GM12864 (cell line): ENCODE measurements around the gene SLC39A5.
"Not testable (repeated sequence)": the region's sequence is repeated elsewhere in the genome, so short reads cannot be mapped to it uniquely, and the experiment has no call there.

Experiments used
- DNase-seq: peaks from one replicate; pipeline ENCODE4 v3.0.0-alpha.2; 2011; ENCODE audit warnings: low read depth
- H3K4me3 ChIP-seq: 2 replicates; pipeline ENCODE4 v1.5.1; 2011; ENCODE audit warnings: mild to moderate bottlenecking, low read depth, low read length, control low read depth
- CTCF ChIP-seq: IDR thresholded peaks from 2 replicates; pipeline ENCODE4 v1.5.1; 2011; ENCODE audit warnings: low read depth, mild to moderate bottlenecking, moderate library complexity, low read length, control low read depth, inconsistent platforms; ENCODE audit errors: missing control alignments

SLC39A5 gene

GRCh38 chr12:56190695-56191155 lies 39.1 kb upstream of the SLC39A5 start:
- peak overlapping the region; percentile 59 for H3K4me3 ChIP-seq
- no peak for TF ChIP-seq CTCF
- no peak for DNase-seq

GRCh38 chr12:56192582-56192981 lies 37.3 kb upstream of the SLC39A5 start:
- no peak for TF ChIP-seq CTCF
- H3K4me3 ChIP-seq = no peak overlapping the region
- DNase-seq = no peak

GRCh38 chr12:56193025-56193578 lies 36.7 kb upstream of the SLC39A5 start:
- TF ChIP-seq CTCF = peak; percentile 71
- no peak overlapping the region for H3K4me3 ChIP-seq
- DNase-seq = peak; percentile 79

GRCh38 chr12:56196818-56197550 lies 32.9 kb upstream of the SLC39A5 start:
- DNase-seq, H3K4me3 ChIP-seq: not testable (repeated sequence)

- no peak for DNase-seq
- TF ChIP-seq CTCF = no peak
- no peak overlapping the region for H3K4me3 ChIP-seq
These were observed 31.8 kb upstream of the SLC39A5 start for GRCh38 chr12:56197921-56198635.

GRCh38 chr12:56198836-56199235 lies 31.0 kb upstream of the SLC39A5 start:
- no peak for DNase-seq
- TF ChIP-seq CTCF = no peak
- H3K4me3 ChIP-seq = no peak overlapping the region

- no peak for DNase-seq
- no peak overlapping the region for H3K4me3 ChIP-seq
- no peak for TF ChIP-seq CTCF
These were observed 27.5 kb upstream of the SLC39A5 start for GRCh38 chr12:56202366-56202765.
